GM13976 (cell line): ENCODE results near the gene MYRF.

Experiments used
- DNase-seq: peaks from one replicate; pipeline ENCODE4 v3.0.0; 2012; ENCODE audit warnings: low spot score
- in situ Hi-C: fragments of 300-500 bp; cut with MboI; formaldehyde crosslinking; loops from one replicate; pipeline ENCODE4 v1.12.0; 2022; ENCODE audit warnings: low sequenced_read_pairs, mixed read lengths, inconsistent platforms; ENCODE audit not compliant: unreplicated experiment
- TF ChIP-seq, protein P1 (sequence below): IDR thresholded peaks from 2 replicates; pipeline ENCODE4 v1.5.1; 2012; ENCODE audit warnings: borderline replicate concordance, mild to moderate bottlenecking; ENCODE audit not compliant: insufficient read depth; ENCODE audit errors: extremely low read depth, missing control alignments, control extremely low read depth

Gene MYRF

DNA sequence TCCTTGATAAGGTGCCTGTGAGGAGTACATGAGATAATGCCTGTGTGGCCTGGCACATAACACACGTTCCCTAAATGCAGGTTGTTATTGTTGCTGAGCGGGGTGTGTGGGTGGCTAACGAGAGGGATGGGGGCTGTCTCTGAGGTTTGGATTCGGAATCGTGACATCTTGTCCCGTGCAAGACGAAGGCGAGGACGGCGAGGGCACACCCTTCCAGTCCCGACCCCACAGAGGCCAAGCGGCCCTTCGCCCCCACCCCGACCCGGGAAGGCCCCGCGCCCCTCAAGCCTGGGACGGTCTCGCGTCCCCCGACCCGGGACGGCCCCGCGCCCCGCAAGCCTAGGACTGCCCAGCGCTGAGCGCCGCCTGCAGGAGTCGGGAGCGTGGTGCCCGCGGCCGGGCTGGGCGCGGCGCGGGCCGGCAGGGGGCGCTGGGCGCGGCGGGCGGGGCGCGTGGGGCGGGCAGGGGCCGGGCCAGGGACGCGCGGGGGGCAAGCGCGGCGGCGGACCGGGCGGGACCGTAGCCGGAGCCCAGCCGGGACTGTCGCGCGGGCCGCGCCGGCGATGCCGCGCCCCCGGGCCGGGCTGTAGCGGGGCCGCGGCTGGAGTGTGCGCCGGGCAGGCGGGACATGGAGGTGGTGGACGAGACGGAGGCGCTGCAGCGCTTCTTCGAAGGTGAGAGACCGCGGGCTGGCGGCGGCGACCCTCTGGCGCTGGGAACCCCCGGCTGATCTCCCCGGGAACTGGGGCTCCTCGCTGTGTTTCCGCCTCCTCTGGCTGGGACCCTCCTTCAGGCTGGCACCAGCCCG is at the start of gene MYRF:
TSS of gene MYRF (plus strand) at position 520 of the 808 bp plus-strand sequence. CDS start at position 629, 109 bp downstream.
- in situ Hi-C loops = no loop called here

GRCh38 chr11:61702701-61703312 is 49.6 kb upstream of the MYRF start:
- DNase-seq = no peak
- TF ChIP-seq, protein P1, sequence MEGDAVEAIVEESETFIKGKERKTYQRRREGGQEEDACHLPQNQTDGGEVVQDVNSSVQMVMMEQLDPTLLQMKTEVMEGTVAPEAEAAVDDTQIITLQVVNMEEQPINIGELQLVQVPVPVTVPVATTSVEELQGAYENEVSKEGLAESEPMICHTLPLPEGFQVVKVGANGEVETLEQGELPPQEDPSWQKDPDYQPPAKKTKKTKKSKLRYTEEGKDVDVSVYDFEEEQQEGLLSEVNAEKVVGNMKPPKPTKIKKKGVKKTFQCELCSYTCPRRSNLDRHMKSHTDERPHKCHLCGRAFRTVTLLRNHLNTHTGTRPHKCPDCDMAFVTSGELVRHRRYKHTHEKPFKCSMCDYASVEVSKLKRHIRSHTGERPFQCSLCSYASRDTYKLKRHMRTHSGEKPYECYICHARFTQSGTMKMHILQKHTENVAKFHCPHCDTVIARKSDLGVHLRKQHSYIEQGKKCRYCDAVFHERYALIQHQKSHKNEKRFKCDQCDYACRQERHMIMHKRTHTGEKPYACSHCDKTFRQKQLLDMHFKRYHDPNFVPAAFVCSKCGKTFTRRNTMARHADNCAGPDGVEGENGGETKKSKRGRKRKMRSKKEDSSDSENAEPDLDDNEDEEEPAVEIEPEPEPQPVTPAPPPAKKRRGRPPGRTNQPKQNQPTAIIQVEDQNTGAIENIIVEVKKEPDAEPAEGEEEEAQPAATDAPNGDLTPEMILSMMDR = no peak
- in situ Hi-C loops = no loop called here

More for the DNA sequence above, at the start of gene MYRF:
- TF ChIP-seq, protein P1 = peak; percentile 89
- DNase-seq = peak; percentile 86

DNA sequence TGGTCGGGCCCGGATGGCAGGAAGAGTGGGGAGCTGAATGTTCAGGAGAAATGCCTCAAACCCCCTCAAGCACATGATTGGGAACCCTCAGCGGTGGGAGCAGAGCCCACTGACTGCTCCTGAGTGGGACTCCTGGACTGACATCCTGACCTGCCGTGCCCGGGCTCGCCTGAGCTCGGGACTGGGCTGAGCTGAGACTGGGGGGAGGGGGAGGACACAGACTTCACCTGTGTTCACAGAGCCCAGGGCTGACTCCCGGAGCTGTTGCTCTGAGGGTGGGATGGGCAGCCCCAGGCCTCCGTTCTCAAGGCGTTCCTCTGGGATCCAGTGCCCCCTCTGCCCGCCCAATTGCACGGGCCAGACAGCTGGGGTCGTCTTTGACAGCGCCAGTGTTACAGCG is 47.6 kb upstream of the MYRF start:
- in situ Hi-C loops = no loop called here
- no peak for DNase-seq
- TF ChIP-seq, protein P1 = no peak

DNA sequence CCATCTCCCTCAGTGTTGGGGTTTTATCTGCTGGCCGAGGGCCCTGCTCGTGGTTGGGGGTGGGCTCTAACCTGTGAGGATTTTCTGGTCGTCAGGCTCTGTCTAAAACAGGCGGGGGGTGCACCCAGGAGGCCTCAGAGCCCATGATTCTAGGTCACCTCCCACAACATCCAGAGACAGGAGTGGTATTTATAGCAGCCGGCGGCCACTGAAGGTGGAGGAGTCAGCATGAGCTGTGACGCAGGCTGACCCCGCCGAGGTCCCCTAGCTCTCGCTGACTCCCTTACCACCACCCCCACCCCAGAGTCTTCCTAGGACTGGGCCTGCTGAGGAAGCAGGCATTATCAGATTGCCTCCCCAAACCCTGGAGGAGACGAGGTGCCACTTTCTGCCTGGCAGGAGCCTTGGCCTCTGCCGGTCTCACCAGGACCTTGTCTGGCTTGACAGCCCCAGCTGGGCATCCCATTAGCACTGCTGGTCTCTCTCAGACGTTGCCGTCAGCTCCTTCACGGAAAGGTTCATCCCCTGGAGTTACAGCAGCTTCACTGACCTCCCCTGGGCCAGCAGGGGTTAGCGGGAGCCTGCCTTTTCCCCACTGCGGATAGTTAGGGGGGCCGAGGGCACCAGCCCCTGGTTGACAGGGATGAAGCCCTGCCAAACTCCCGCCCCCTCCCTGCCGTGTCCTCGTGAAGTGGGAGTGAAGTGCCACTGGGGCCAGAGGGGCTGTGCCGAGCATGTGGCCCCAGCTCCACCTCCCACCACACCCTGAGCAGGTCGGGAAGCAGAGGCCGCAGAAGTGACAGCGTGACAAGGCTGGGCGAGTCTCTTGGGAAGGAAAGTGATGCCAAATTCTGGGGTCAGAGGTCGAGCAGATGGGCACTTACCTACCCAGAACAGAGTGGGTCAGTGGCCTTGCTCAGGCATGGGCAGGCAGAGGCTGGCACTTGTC is 45.7 kb upstream of the MYRF start:
- TF ChIP-seq, protein P1 = no peak
- no peak for DNase-seq
- in situ Hi-C loops = no loop called here

GRCh38 chr11:61707574-61707973 is 44.9 kb upstream of the MYRF start:
- TF ChIP-seq, protein P1 = no peak
- no peak for DNase-seq
- in situ Hi-C loops = no loop called here

DNA sequence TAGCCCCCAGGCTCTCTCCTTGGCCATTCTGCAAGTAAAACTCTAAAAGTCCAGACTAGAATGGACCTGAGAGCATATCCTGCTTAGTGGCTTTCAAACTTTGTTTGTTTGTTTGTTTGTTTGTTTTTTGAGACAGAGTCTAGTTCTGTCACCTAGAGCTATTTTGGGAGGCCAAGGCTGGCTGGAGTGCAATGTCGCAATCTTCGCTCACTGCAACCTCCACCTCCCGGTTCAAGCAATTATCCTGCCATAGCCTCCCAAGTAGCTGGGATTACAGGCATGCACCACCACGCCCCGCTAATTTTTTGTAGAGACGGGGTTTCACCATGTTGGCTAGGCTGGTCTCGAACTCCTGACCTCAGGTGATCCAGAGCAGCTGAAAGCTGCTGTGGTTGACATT is 43.3 kb upstream of the MYRF start:
- in situ Hi-C loops = no loop called here

More for the DNA sequence above, 43.3 kb upstream of the MYRF start:
- no peak for DNase-seq
- TF ChIP-seq, protein P1 = no peak
